HCT116 (cell line): ENCODE measurements around the gene FBXO11.

Experiments
- CTCF ChIP-seq, 3 experiments: fragments of 200-600 bp in 1 of 3; sonication (generic) in 1 of 3; IDR thresholded peaks in 2 of 3; conservative IDR thresholded peaks in 1 of 3; 2 replicates each; pipeline ENCODE4 v1.5.1; 2012 to 2017; ENCODE audit warnings: low read depth in 2 of 3, low read length in 2 of 3, antibody characterized with exemption in 1 of 3, borderline replicate concordance in 1 of 3, control low read depth in 1 of 3, mild to moderate bottlenecking in 1 of 3, mixed read lengths in 1 of 3, mixed run types in 1 of 3, moderate library complexity in 1 of 3; ENCODE audit not compliant: insufficient read depth in 1 of 3
- EGR1 ChIP-seq: IDR thresholded peaks from 2 replicates; pipeline ENCODE4 v1.6.1; 2012; ENCODE audit warnings: low read depth
- ELF1 ChIP-seq: IDR thresholded peaks from 2 replicates; pipeline ENCODE4 v1.6.1; 2012; ENCODE audit warnings: low read depth, borderline replicate concordance
- EZH2 ChIP-seq: fragments of 200-600 bp; sonication (generic); IDR thresholded peaks from 2 replicates; pipeline ENCODE4 v1.6.1; 2017; ENCODE audit warnings: antibody characterized with exemption, mixed run types
- JUND ChIP-seq: IDR thresholded peaks from 2 replicates; pipeline ENCODE4 v1.6.1; 2012
- POLR2A ChIP-seq: IDR thresholded peaks from 2 replicates; pipeline ENCODE4 v1.7.0; 2011; ENCODE audit warnings: borderline replicate concordance; ENCODE audit not compliant: insufficient read depth, insufficient read length; ENCODE audit errors: extremely low read depth
- POLR2AphosphoS5 ChIP-seq: IDR thresholded peaks from 2 replicates; pipeline ENCODE4 v1.6.1; 2011; ENCODE audit warnings: mild to moderate bottlenecking, low read depth, low read length, moderate library complexity
- RAD21 ChIP-seq: IDR thresholded peaks from 2 replicates; pipeline ENCODE4 v1.6.1; 2012; ENCODE audit warnings: low read depth, mild to moderate bottlenecking
- REST ChIP-seq: IDR thresholded peaks from 2 replicates; pipeline ENCODE4 v1.6.1; 2012; ENCODE audit warnings: low read depth
- SIN3A ChIP-seq: IDR thresholded peaks from 2 replicates; pipeline ENCODE4 v1.6.1; 2012; ENCODE audit warnings: low read depth
- SP1 ChIP-seq: IDR thresholded peaks from 2 replicates; pipeline ENCODE4 v1.6.1; 2012; ENCODE audit warnings: low read depth
- TF ChIP-seq, protein P1 (sequence below): IDR thresholded peaks from 2 replicates; pipeline ENCODE4 v1.6.1; 2012

DNA sequence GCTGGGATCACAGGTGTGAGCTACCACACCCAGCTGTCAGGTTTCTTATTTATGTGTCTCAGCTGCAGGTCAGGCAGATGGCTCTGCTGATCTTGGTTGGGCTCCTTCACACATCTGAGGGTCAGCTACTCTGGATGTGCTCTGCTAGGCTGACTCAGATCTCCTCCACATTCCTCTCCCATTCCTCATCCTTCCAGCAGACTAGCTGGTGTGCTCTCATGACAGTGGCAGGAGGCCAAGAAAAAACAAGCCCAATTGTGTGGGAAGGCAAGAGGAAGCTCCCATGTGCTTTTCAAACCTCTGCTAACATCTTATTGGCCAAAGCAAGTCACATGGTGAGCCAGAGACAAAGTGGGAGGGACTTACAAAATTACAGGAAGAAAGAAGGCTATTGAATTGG lies 135.1 kb downstream of the FBXO11 start:
- peak; percentile 60 for TF ChIP-seq SP1
- TF ChIP-seq RAD21, result no peak
- no peak for TF ChIP-seq CTCF (IDR thresholded peaks at IDR 0.05 in 2 of 3, conservative IDR thresholded peaks at IDR 0.05 in 1 of 3; ENCODE audit: borderline replicate concordance in 1 of 3, insufficient read depth in 1 of 3, low read depth in 2 of 3, low read length in 2 of 3)
- no peak for TF ChIP-seq REST
- no peak for TF ChIP-seq POLR2A
- no peak for TF ChIP-seq EZH2
- TF ChIP-seq, protein P1, sequence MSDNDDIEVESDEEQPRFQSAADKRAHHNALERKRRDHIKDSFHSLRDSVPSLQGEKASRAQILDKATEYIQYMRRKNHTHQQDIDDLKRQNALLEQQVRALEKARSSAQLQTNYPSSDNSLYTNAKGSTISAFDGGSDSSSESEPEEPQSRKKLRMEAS, result peak; percentile 79
- no peak for TF ChIP-seq ELF1
- TF ChIP-seq JUND, result peak; percentile 63
- TF ChIP-seq EGR1, result no peak
- TF ChIP-seq POLR2AphosphoS5, result peak; percentile 40; the same call in 1 of the 2 replicates
- no peak for TF ChIP-seq SIN3A
